ENCODE data around the gene PEX26.

The PEX26 gene

GRCh38 chr22:18085188-18085587 lies 7.4 kb downstream of the PEX26 start:
- no peak for DNase-seq (ENCODE audit: extremely low read depth, insufficient read length)
- Histone ChIP-seq H3K27me3 (replicated peaks; ENCODE audit: control insufficient read depth, insufficient read depth, low read length) (no peaks in the 10 kb centered on the region), H3K4me3 (replicated peaks; ENCODE audit: low read depth, low read length) (no peak overlapping the region), H3K36me3 (ENCODE audit: control insufficient read depth, insufficient read depth, low read length) (peaks cover 31% of the 10 kb centered on the region)
- TF ChIP-seq CTCF (IDR thresholded peaks at IDR 0.05; ENCODE audit: insufficient read depth, low read length, poor library complexity, severe bottlenecking), result no peak

- no peak for DNase-seq (ENCODE audit: extremely low read depth, insufficient read length)
- TF ChIP-seq CTCF (IDR thresholded peaks at IDR 0.05; ENCODE audit: insufficient read depth, low read length, poor library complexity, severe bottlenecking), result no peak
- Histone ChIP-seq H3K27me3 (replicated peaks; ENCODE audit: control insufficient read depth, insufficient read depth, low read length) (no peaks in the 10 kb centered on the region), H3K4me3 (replicated peaks; ENCODE audit: low read depth, low read length) (no peak overlapping the region), H3K36me3 (ENCODE audit: control insufficient read depth, insufficient read depth, low read length) (peaks cover 32% of the 10 kb centered on the region)
Observed at GRCh38 chr22:18087350-18087855, 9.6 kb downstream of the PEX26 start.

GRCh38 chr22:18088825-18089568 lies 11.2 kb downstream of the PEX26 start:
- Histone ChIP-seq H3K4me3 (replicated peaks; ENCODE audit: low read depth, low read length) (no peak overlapping the region), H3K36me3 (ENCODE audit: control insufficient read depth, insufficient read depth, low read length) (peaks cover 22% of the 10 kb centered on the region), H3K27me3 (replicated peaks; ENCODE audit: control insufficient read depth, insufficient read depth, low read length) (no peaks in the 10 kb centered on the region)
- DNase-seq (ENCODE audit: extremely low read depth, insufficient read length), result no peak
- TF ChIP-seq CTCF (IDR thresholded peaks at IDR 0.05; ENCODE audit: insufficient read depth, low read length, poor library complexity, severe bottlenecking), result no peak

- no peak for TF ChIP-seq CTCF (IDR thresholded peaks at IDR 0.05; ENCODE audit: insufficient read depth, low read length, poor library complexity, severe bottlenecking)
- H3K4me3 ChIP-seq (replicated peaks; ENCODE audit: low read depth, low read length), result no peak overlapping the region
- peaks cover 19% of the 10 kb centered on the region for H3K36me3 ChIP-seq (ENCODE audit: control insufficient read depth, insufficient read depth, low read length)
- DNase-seq (ENCODE audit: extremely low read depth, insufficient read length), result no peak
- H3K27me3 ChIP-seq (replicated peaks; ENCODE audit: control insufficient read depth, insufficient read depth, low read length), result no peaks in the 10 kb centered on the region
Observed at GRCh38 chr22:18090286-18090685, 12.5 kb downstream of the PEX26 start.

GRCh38 chr22:18091478-18091877 lies 13.7 kb downstream of the PEX26 start:
- TF ChIP-seq CTCF (IDR thresholded peaks at IDR 0.05; ENCODE audit: insufficient read depth, low read length, poor library complexity, severe bottlenecking), result no peak
- H3K4me3 ChIP-seq (replicated peaks; ENCODE audit: low read depth, low read length), result no peak overlapping the region
- no peaks in the 10 kb centered on the region for H3K27me3 ChIP-seq (replicated peaks; ENCODE audit: control insufficient read depth, insufficient read depth, low read length)
- no peak for DNase-seq (ENCODE audit: extremely low read depth, insufficient read length)
- H3K36me3 ChIP-seq (ENCODE audit: control insufficient read depth, insufficient read depth, low read length), result peaks cover 18% of the 10 kb centered on the region

Data from GM06990 (cell line).